GM10847 (cell line): ENCODE results near the gene DDX19B.

Experiments used
- POLR2A ChIP-seq: IDR thresholded peaks from 2 replicates; pipeline ENCODE4 v1.6.1; 2011; ENCODE audit not compliant: insufficient read length; ENCODE audit errors: extremely low read depth

Gene DDX19B

GRCh38 chr16:70270176-70270575 lies 28.8 kb upstream of the DDX19B start:
- TF ChIP-seq POLR2A: no peak

DNA sequence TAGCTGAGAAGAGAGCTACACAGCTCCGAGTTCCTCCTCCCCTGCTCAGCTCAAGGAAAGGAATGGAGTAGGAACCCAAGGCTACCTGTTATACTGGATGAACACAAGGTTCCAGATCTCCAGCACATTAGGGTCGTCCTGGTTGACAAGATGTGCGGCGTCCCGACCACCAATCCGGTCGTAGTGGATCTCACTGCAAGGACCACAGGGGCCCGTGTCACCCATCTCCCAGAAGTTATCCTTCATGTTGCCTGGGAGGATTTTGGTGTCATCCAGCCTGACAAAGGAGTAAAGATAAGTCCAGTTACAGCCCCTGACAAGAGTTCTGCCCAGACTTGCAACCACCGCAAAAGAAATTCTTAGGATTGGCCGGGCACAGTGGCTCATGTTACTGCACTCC lies 27.3 kb upstream of the DDX19B start:
- no peak for TF ChIP-seq POLR2A

- TF ChIP-seq POLR2A: no peak
Observed at GRCh38 chr16:70276392-70276791, 22.6 kb upstream of the DDX19B start.

DNA sequence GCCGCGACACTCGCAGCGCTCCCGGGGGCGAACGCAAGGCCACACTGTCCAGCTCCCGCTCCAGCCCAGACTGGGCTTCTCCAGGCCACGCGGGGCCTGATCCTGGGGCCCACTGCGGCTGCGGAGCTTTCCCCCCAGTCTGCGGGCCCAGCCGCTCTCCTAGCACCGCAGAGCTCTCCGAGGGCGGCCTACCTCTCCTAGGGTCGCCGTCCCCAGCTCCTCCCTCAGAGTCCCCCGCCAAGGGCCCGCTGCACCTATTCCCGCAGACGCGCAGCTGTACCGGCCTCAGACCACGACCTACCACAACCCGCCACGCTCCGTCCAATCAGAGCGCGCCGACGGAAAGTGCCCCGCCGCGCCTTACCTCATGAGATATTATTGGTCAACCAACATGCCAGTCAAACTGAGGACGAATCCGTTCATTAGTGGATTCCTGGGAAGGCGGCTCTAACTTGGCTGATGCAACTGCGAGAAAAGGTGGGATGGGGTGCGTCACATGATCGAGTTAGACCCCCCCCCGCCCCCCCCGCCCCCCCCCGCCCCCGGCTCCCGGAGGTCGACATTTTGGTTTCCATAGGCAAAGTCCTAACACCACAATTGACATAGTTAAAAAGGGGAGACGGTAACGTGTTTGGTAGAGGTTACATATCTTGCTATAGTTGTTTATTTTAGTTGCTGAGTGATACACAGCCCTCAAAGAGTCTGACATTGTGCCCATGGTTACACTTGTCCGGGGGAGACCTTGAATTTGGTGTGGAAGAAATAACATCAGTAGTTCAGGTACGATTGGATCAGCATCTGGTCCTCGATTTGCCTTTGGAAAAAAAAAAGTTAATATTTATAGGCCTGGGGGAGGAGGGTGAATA lies 9.5 kb upstream of the DDX19B start, which contains the start of gene AARS1:
Gene AARS1, minus strand, starts transcription at position 278 of the 866 bp plus-strand sequence. CDS start 6,743 bp downstream, outside the sequence.
- peak; percentile 94 for TF ChIP-seq POLR2A

DNA sequence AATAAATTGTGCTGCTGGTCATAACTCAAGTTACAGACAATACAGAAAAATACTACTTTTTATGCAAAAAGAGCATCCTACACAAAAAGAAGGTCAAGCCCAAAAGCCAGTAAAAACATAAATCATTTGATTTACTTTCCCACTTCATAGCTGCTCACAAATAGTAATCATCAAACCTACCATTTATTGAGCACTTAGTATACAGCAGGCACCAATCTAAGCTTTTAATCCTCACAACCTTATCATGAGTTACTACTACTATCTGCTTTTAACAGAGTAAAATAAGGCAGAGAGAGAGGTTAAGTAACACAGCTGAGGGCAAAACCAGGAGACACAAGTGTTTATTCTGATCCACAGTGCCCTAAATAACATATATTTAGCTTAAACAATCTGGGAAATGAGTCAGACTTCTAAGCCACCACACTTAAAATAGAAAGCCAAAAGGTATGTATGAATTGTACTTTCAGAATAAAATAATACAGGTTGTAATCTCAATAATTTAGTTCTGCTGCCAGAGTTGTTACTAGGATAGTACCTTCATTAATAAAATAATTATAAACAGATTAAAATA lies 8.0 kb upstream of the DDX19B start:
- no peak for TF ChIP-seq POLR2A

- no peak for TF ChIP-seq POLR2A
Observed at GRCh38 chr16:70294385-70295025, 4.5 kb upstream of the DDX19B start.

- TF ChIP-seq POLR2A: no peak
Observed at GRCh38 chr16:70295634-70296033, 3.4 kb upstream of the DDX19B start.

DNA sequence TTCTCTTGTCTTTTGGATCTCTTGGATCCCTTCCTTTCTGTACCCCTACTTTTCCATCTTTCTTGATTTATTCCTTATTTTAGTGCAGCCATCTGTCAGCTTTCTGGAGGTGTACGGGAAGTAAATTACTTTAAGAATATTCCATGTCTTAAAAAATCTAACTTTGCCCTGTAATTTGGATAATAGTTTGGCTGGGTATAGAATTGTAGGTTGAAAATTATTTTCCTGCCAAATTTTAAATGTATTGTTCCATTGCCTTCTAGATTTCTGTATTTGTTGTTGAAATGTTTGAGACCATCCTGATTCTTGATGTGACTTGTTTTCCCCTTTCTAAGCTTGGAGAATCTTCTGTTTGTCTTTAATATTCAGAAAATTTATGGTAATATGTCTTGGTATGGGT lies 2.1 kb downstream of the DDX19B start:
- TF ChIP-seq POLR2A: no peak

DNA sequence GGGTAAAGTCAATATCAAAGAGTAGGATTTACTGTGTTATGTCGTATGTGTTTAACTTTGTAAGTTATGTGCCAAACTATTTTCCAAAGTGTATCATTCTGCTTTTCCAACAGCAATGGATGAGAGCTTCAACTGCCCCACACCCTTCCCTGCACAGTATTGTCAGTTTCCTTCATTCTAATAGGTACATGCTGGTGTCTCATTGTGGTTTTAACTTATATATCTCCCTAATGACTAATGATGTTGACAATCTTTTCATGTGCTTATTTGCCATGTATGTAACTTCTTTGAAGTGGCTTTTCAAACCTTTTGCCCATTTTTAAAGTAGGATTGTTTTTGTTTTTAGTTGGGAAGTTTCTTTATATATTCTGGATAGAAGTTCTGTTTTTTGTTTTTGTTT lies 3.8 kb downstream of the DDX19B start:
- TF ChIP-seq POLR2A: no peak

- TF ChIP-seq POLR2A: no peak
Observed at GRCh38 chr16:70304892-70305448, 6.0 kb downstream of the DDX19B start.

DNA sequence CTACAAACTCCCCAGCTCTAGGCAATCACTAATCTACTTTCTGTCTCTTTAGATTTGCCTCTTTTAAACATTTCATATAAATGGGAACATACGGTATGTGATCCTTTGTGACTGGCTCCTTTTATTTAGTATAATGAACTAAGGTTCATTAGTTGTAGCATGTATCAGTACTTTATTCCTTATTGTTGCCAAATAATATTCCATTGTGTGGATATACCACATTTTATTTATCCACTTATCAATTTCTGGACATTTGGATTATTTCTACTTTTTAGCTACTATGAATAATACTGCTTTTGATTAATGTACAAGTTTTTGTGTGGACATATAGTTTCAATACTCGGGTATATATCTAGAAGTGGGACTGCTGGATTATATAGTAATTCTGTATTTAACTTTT lies 7.9 kb downstream of the DDX19B start:
- no peak for TF ChIP-seq POLR2A

DNA sequence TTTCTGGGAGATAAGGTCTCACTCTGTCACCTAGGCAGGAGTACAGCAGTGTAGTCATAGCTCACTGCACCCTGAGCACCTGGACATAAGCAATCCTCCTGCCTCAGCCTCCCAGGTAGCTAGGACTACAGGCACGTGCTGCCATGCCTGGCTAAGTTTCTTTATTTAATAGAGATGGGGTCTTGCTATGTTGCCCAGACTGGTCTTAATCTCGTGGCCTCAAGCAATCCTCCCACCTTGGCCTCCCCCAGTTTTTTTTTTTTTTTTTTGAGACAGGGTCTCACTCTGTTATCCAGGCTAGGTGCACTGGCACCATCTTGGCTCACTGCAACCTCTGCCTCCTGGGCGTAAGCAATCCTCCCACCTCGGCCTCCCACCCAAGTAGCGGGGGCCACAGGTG lies 21.1 kb downstream of the DDX19B start:
- TF ChIP-seq POLR2A: no peak

- TF ChIP-seq POLR2A: no peak
Observed at GRCh38 chr16:70324998-70325747, 26.2 kb downstream of the DDX19B start.

DNA sequence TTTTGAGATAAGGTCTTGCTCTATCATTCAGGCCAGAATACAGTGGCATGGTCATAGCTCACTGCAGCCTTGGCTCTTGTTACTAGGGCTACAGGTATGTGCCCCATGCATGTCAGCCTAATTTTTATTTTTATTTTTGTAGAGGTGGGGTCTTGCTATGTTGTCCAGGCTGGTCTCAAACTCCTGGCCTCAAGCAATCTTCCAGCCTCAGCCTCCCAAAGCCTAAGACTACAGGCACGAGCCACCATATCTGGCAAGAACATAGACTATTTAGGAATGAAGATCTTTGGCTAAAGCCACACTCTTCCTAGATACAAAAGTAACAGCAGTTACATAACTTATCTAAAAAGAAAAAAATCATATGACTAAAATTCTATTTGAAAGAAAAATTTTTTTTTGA lies 32.1 kb downstream of the DDX19B start:
- TF ChIP-seq POLR2A: no peak
